Posterior vena cava (tissue), 2 donors: ENCODE data around the gene OR51B4. TPM values are rescaled to one million over a fixed set of nuclear protein-coding genes. Genes with fewer than 3 reads are reported as not detected.
"Not testable (repeated sequence)": the region's sequence is repeated elsewhere in the genome, so short reads cannot be mapped to it uniquely, and the experiment has no call there.

Experiments
- DNase-seq: peaks from one replicate; pipeline ENCODE4 v3.0.0-alpha.2; 2020; ENCODE audit warnings: low spot score
- intact Hi-C, 2 donors: fragments of 100-400 bp; cut with DNase I; formaldehyde crosslinking; loops; one replicate each; pipeline versions ENCODE4 v1.14.1 to v1.14.2; 2022 to 2023
- total RNA-seq, 2 donors: library from RNA; stranded (reverse); fragmentation: NEBNext Ultra II Directional; extraction: Animal tissue kit (Norgen Biotek cat#: 25700); gene quantifications; one replicate each; pipeline ENCODE4 v1.2.1, GENCODE V29; 2021
- donor health status: DM: yes; HTN: yes; CAD: no.
- donor health status: DM: yes; HTN: yes; CAD: no.

The OR51B4 gene
- total RNA-seq, 2 donors from 2014 or later: 0.46 TPM; not detected in 1

DNA sequence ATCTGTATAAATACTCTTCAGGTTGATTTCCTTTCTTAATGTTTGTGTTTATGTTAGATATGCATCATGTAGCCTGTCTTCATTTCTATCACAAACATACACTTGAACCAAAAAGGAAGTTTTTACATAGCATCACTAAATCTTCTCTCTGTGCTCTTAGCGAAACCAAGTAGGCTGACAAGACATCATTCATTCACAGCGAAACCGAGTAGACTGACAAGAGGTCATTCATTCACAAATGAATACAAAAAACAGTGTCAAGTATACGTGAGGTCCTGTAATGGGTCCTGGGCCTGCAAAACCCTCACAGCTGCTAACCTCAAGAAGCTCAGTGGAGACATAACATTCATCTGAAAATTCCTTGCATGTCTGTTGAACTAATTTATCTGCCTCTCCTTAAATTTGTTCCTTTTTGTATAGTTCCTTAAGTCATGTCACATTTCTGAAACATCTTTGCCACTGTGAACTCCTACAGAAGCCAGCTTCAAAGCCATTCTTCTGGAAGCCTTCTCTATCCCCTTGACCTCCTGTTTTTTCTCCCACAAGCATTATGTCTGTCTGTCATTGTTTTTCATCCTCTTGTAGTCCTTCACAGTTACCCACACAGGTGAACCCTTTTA, 22.2 kb downstream of the OR51B4 start:
- no peak for DNase-seq
- intact Hi-C loops: loop anchor here (10.0 kb wide), 3 partner anchors 75 to 835 kb away; partner anchors contain the start of genes OR51V1 (in 1 of the 2) and OR52K2 (in 1 of the 2)

GRCh38 chr11:5277807-5278382, 23.9 kb downstream of the OR51B4 start:
- DNase-seq: no peak
- intact Hi-C loops: loop anchor here in 1 of 2 donors (10.0 kb wide), 1 partner anchor 833 kb away; the partner anchor contains the start of gene OR52K2

DNA sequence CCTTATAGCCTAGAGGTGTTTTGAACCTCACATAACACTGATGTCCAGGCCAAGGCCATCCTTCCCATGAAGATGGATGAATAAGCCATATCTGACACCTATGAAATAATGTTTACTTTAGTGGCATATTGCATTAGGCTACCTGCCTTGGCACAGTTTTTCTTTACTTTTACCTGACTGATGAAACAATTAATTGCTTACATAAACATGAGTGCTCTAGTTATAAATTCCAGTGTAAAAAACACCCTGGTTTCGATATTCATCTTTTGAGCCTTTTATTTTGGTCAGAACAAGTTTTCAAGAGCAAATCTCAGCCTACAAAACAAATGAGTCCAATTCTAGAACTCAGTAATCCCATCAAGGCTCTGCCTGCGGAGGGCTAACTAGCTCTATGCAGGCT, 25.0 kb downstream of the OR51B4 start:
- intact Hi-C loops: loop anchor here in 1 of 2 donors (10.0 kb wide), 1 partner anchor 832 kb away; the partner anchor contains the start of gene OR52K2
- DNase-seq: no peak

GRCh38 chr11:5275369-5276110, 26.2 kb downstream of the OR51B4 start:
- no peak for DNase-seq
- intact Hi-C loops: loop anchor here in 1 of 2 donors (10.0 kb wide), 1 partner anchor 831 kb away; the partner anchor contains the start of gene OR52K2

- intact Hi-C loops: loop anchor here in 1 of 2 donors (10.0 kb wide), 1 partner anchor 830 kb away; the partner anchor contains the start of gene OR52K2
- no peak for DNase-seq
Observed at GRCh38 chr11:5274395-5274794, 27.4 kb downstream of the OR51B4 start.

- intact Hi-C loops: loop anchor here in 1 of 2 donors (10.0 kb wide), 1 partner anchor 828 kb away; the partner anchor contains the start of gene OR52K2
- no peak for DNase-seq
Observed at GRCh38 chr11:5272395-5273017, 29.2 kb downstream of the OR51B4 start.

DNA sequence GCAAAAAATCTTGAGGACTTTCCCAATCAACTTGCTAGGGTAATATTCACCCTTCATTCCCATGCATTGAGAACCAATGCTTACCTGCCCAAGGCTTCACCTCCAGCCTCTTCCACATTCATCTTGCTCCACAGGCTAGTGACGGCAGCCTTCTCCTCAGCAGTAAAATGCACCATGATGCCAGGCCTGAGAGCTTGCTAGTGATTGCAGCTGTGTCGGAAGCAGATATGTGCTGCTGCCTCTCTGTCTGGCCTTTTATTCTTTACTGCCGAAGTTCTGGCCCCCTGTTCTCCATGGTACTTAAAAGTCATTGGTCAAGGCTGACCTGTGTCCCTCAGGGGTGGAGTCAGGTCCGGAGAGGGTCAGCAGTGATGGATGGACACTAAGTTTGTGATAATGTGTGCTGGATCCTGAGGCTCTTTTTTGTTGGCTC, 32.0 kb downstream of the OR51B4 start, which contains the start of gene HBE1:
Gene HBE1, minus strand, starts transcription at position 231 of the 433 bp plus-strand sequence. Its CDS starts 55 bp downstream, at position 176.
- intact Hi-C loops: loop anchor here in 1 of 2 donors (10.0 kb wide), 1 partner anchor 825 kb away; the partner anchor contains the start of gene OR52K2
- no peak for DNase-seq

GRCh38 chr11:5267033-5267563, 34.6 kb downstream of the OR51B4 start:
- intact Hi-C loops: no loop called here
- no peak for DNase-seq

- no peak for DNase-seq
- intact Hi-C loops: no loop called here
Observed at GRCh38 chr11:5266609-5267008, 35.1 kb downstream of the OR51B4 start.

GRCh38 chr11:5265832-5266231, 35.9 kb downstream of the OR51B4 start:
- DNase-seq: no peak
- intact Hi-C loops: no loop called here

DNA sequence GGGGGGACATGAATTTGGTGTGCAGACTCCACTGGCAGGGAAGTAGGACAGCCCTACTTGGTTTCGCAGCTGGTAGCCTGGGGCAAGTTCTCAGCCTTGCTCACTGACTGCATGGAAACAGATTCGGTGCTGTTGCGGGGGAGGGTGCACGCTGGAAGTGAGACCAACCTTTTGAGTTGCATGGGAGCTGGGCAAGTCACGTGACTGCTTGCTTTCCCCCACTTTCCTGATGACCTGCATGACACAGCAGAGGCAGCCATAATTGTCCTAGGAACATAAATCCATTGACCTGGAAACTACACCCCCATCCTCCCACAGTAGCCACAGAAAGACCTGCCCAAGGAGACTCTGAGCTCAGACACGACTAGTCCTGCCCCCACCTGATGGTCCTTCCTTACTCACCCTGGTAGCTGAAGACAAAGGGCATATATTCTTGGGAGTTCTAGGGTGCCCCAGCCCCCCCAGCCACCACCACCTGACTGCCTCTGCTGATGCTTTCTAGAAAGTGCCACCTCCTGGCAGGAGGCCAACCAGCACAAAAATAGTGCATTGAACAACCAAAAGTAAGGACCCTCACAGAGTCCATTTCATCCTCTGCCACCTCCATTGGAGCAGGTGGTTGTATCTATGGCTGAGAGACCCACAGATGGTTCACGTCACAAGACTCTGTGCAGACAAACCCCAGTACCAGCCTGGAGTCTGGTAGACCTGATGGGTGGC, 43.0 kb downstream of the OR51B4 start:
- DNase-seq: no peak
- intact Hi-C loops: no loop called here

GRCh38 chr11:5257296-5257695, 44.5 kb downstream of the OR51B4 start:
- no peak for DNase-seq
- intact Hi-C loops: no loop called here

DNA sequence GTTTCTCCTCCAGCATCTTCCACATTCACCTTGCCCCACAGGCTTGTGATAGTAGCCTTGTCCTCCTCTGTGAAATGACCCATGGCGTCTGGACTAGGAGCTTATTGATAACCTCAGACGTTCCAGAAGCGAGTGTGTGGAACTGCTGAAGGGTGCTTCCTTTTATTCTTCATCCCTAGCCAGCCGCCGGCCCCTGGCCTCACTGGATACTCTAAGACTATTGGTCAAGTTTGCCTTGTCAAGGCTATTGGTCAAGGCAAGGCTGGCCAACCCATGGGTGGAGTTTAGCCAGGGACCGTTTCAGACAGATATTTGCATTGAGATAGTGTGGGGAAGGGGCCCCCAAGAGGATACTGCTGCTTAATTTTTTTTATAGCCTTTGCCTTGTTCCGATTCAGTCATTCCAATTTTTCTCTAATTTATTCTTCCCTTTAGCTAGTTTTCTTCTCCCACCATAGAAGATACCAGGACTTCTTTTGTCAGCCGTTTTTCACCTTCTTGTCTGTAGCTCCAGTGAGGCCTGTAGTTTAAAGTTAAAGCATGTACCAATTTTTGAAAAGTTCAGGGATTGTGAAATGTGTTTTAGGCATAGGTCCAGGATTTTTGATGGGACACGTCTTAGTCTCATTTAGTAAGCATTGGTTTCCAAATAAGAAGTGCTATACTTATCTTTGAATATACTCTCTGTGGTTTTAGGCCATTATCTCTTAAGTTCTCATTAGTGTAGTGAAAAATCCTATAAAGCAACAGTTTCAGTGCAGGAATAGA, 46.9 kb downstream of the OR51B4 start, which contains the start of gene HBG2:
Gene HBG2, minus strand, starts transcription at position 136 of the 768 bp plus-strand sequence. Its CDS starts 53 bp downstream, at position 83.
- DNase-seq, intact Hi-C loops: not testable (repeated sequence)

DNA sequence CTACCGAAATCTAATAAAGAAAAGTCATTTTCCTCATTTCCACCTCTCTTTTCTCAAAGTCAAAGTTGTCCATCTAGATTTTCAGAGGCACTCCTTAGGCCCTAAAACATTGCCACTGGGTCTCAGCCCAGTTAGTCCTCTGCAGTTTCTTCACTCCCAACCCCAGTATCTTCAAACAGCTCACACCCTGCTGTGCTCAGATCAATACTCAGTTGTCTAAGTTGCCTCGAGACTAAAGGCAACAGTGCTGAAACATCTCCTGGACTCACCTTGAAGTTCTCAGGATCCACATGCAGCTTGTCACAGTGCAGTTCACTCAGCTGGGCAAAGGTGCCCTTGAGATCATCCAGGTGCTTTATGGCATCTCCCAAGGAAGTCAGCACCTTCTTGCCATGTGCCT, 47.7 kb downstream of the OR51B4 start:
- intact Hi-C loops, DNase-seq: not testable (repeated sequence)

DNA sequence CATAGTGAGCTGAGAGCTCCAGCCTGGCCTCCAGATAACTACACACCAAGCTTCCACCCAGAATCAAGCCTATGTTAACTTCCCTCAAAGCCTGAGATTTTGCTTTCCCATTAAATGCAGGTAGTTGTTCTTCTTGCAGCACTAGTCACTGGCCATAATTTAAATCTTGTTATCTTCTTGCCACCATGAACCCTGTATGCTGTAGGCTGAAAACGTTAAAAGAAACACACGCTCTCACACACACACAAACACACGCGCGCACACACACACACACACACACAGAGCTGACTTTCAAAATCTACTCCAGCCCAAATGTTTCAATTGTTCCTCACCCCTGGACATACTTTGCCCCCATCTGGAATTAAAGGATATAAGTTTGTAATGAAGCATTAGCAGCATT, 48.3 kb downstream of the OR51B4 start:
- intact Hi-C loops, DNase-seq: not testable (repeated sequence)

- no peak for DNase-seq
- intact Hi-C loops: no loop called here
Observed at GRCh38 chr11:5252919-5253265, 48.9 kb downstream of the OR51B4 start.

DNA sequence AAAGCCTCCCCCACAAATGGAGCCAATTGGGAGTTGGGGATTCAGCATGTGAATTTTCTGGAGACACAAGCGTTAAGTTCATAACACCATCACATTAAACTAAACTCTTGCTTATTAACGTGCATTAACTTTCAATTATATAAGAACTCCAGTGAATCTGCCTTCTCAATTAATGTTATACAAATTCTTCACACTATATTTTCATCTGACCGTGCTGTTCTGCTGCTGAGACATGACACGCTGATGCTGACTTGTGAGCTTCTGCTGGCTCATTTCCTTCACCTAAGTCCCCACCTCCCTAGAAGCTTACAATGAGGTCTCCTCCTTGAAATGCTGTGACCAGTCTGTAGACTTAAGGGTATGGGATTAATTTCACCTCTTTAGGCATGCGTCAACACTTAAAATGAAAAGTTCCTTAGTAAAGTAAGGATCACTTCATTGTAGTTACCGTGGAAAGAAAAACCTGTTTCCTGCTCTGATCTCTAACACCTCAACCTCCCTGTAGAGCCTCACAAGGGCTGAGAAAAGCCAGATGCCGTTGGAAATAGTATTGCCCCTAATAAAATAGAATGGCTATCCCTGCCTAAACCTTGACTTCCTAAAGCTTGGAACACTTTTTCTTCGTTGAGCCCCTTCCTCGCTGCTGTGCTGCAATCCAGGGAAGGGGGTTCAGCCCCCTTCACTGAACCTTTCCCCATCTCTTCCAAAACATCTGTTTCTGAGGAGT, 49.4 kb downstream of the OR51B4 start:
- DNase-seq: no peak
- intact Hi-C loops: no loop called here
